DLD1 (cell line): Measurements from ENCODE around the gene TBCK.

Experiments
- in situ Hi-C: cut with HindIII; loops from 2 replicates; pipeline ENCODE4 v1.10.0; 2017; ENCODE audit warnings: low sequenced_read_pairs

Gene TBCK

GRCh38 chr4:106287353-106287969 lies 28.5 kb downstream of the TBCK start:
- in situ Hi-C loops: no loop called here

GRCh38 chr4:106286611-106287010 lies 29.4 kb downstream of the TBCK start:
- in situ Hi-C loops: no loop called here

- in situ Hi-C loops: no loop called here
Measured at GRCh38 chr4:106284227-106284626, 31.8 kb downstream of the TBCK start.

GRCh38 chr4:106277140-106277675 lies 38.8 kb downstream of the TBCK start:
- in situ Hi-C loops: no loop called here

- in situ Hi-C loops: no loop called here
Measured at GRCh38 chr4:106273831-106274230, 42.2 kb downstream of the TBCK start.

GRCh38 chr4:106270736-106271135 lies 45.3 kb downstream of the TBCK start:
- in situ Hi-C loops: no loop called here

GRCh38 chr4:106269711-106270110 lies 46.3 kb downstream of the TBCK start:
- in situ Hi-C loops: no loop called here

GRCh38 chr4:106268786-106269185 lies 47.2 kb downstream of the TBCK start:
- in situ Hi-C loops: no loop called here

- in situ Hi-C loops: no loop called here
Measured at GRCh38 chr4:106266201-106266600, 49.8 kb downstream of the TBCK start.

GRCh38 chr4:106264331-106264728 lies 51.7 kb downstream of the TBCK start:
- in situ Hi-C loops: no loop called here

- in situ Hi-C loops: no loop called here
Measured at GRCh38 chr4:106263594-106264330, 52.2 kb downstream of the TBCK start.

- in situ Hi-C loops: no loop called here
Measured at GRCh38 chr4:106261980-106262379, 54.0 kb downstream of the TBCK start.

- in situ Hi-C loops: no loop called here
Measured at GRCh38 chr4:106258145-106259045, 57.6 kb downstream of the TBCK start.

GRCh38 chr4:106256190-106256589 lies 59.8 kb downstream of the TBCK start:
- in situ Hi-C loops: no loop called here

- in situ Hi-C loops: no loop called here
Measured at GRCh38 chr4:106255195-106255594, 60.8 kb downstream of the TBCK start.

GRCh38 chr4:106253364-106254129 lies 62.5 kb downstream of the TBCK start:
- in situ Hi-C loops: no loop called here

- in situ Hi-C loops: no loop called here
Measured at GRCh38 chr4:106247600-106247999, 68.4 kb downstream of the TBCK start.

- in situ Hi-C loops: no loop called here
Measured at GRCh38 chr4:106246441-106246840, 69.6 kb downstream of the TBCK start.

- in situ Hi-C loops: no loop called here
Measured at GRCh38 chr4:106245176-106245575, 70.8 kb downstream of the TBCK start.

- in situ Hi-C loops: no loop called here
Measured at GRCh38 chr4:106240699-106241098, 75.3 kb downstream of the TBCK start.
